HEK293 (cell line): Measurements from ENCODE around the gene IL1RAP.

Experiments used
- BCL11A ChIP-seq: fragments of 450-650 bp; formaldehyde crosslinking; IDR thresholded peaks from 2 replicates; pipeline ENCODE4 v1.5.1; 2016; ENCODE audit warnings: low read depth, missing biosample characterization, missing genetic modification characterization
- GLI2 ChIP-seq: fragments of 450-650 bp; formaldehyde crosslinking; IDR thresholded peaks from 2 replicates; pipeline ENCODE4; 2017; ENCODE audit warnings: missing biosample characterization, missing genetic modification characterization, low read depth, borderline replicate concordance
- GLI4 ChIP-seq: fragments of 450-650 bp; formaldehyde crosslinking; IDR thresholded peaks from 2 replicates; pipeline ENCODE4 v1.5.1; 2016; ENCODE audit warnings: missing biosample characterization, missing genetic modification characterization
- KLF7 ChIP-seq: fragments of 450-650 bp; formaldehyde crosslinking; IDR thresholded peaks from 2 replicates; pipeline ENCODE4 v1.5.1; 2016; ENCODE audit warnings: missing biosample characterization, missing genetic modification characterization, borderline replicate concordance
- KLF8 ChIP-seq: fragments of 450-650 bp; formaldehyde crosslinking; IDR thresholded peaks from 2 replicates; pipeline ENCODE4 v1.5.1; 2016; ENCODE audit warnings: missing biosample characterization, missing genetic modification characterization
- ZBTB21 ChIP-seq: fragments of 450-650 bp; formaldehyde crosslinking; IDR thresholded peaks from 2 replicates; pipeline ENCODE4 v1.5.1; 2017; ENCODE audit warnings: missing biosample characterization, missing genetic modification characterization
- ZFP41 ChIP-seq: fragments of 450-650 bp; formaldehyde crosslinking; IDR thresholded peaks from 2 replicates; pipeline ENCODE4 v1.5.1; 2016; ENCODE audit warnings: missing biosample characterization, missing genetic modification characterization, borderline replicate concordance
- ZNF10 ChIP-seq: fragments of 450-650 bp; formaldehyde crosslinking; IDR thresholded peaks from 2 replicates; pipeline ENCODE4 v1.5.1; 2017; ENCODE audit warnings: missing biosample characterization, missing genetic modification characterization
- ZNF157 ChIP-seq: fragments of 450-650 bp; formaldehyde crosslinking; IDR thresholded peaks from 2 replicates; pipeline ENCODE4 v1.5.1; 2016; ENCODE audit warnings: missing biosample characterization, missing genetic modification characterization
- ZNF184 ChIP-seq: fragments of 450-650 bp; IDR thresholded peaks from 2 replicates; pipeline ENCODE4 v1.5.1; 2018; ENCODE audit warnings: missing biosample characterization, mild to moderate bottlenecking, missing genetic modification characterization
- ZNF341 ChIP-seq: fragments of 450-650 bp; formaldehyde crosslinking; IDR thresholded peaks from 2 replicates; pipeline ENCODE4; 2016; ENCODE audit warnings: low read depth, missing biosample characterization, missing genetic modification characterization
- ZNF350 ChIP-seq: fragments of 450-650 bp; formaldehyde crosslinking; IDR thresholded peaks from 2 replicates; pipeline ENCODE4 v1.5.0; 2017; ENCODE audit warnings: missing biosample characterization, mild to moderate bottlenecking, missing genetic modification characterization
- ZNF366 ChIP-seq: fragments of 450-650 bp; formaldehyde crosslinking; conservative IDR thresholded peaks from 2 replicates; pipeline ENCODE4 v1.5.1; 2016; ENCODE audit warnings: missing biosample characterization, missing genetic modification characterization
- ZNF426 ChIP-seq: fragments of 450-650 bp; formaldehyde crosslinking; IDR thresholded peaks from 2 replicates; pipeline ENCODE4 v1.5.1; 2017; ENCODE audit warnings: missing biosample characterization, missing genetic modification characterization, mild to moderate bottlenecking, inconsistent platforms, moderate library complexity
- ZNF544 ChIP-seq: fragments of 450-650 bp; formaldehyde crosslinking; IDR thresholded peaks from 2 replicates; pipeline ENCODE4 v1.5.0; 2017; ENCODE audit warnings: missing biosample characterization, missing genetic modification characterization
- ZNF558 ChIP-seq: fragments of 450-650 bp; formaldehyde crosslinking; IDR thresholded peaks from 2 replicates; pipeline ENCODE4 v1.5.1; 2016; ENCODE audit warnings: missing biosample characterization, missing genetic modification characterization
- ZNF585B ChIP-seq: fragments of 450-650 bp; formaldehyde crosslinking; IDR thresholded peaks from 2 replicates; pipeline ENCODE4 v1.5.1; 2016; ENCODE audit warnings: missing biosample characterization, missing genetic modification characterization
- ZNF624 ChIP-seq: fragments of 450-650 bp; formaldehyde crosslinking; IDR thresholded peaks from 2 replicates; pipeline ENCODE4 v1.5.1; 2017; ENCODE audit warnings: missing biosample characterization, missing genetic modification characterization
- ZNF660 ChIP-seq: fragments of 450-650 bp; IDR thresholded peaks from 2 replicates; pipeline ENCODE4 v1.5.1; 2018; ENCODE audit warnings: missing biosample characterization, mild to moderate bottlenecking, missing genetic modification characterization
- ZNF768 ChIP-seq: fragments of 450-650 bp; formaldehyde crosslinking; IDR thresholded peaks from 2 replicates; pipeline ENCODE4 v1.5.1; 2018; ENCODE audit warnings: missing biosample characterization, mild to moderate bottlenecking, missing genetic modification characterization
- ZNF791 ChIP-seq: fragments of 450-650 bp; formaldehyde crosslinking; IDR thresholded peaks from 2 replicates; pipeline ENCODE4 v1.5.1; 2016; ENCODE audit warnings: missing biosample characterization, missing genetic modification characterization
- ZNF843 ChIP-seq: fragments of 450-650 bp; formaldehyde crosslinking; IDR thresholded peaks from 2 replicates; pipeline ENCODE4 v1.5.1; 2016; ENCODE audit warnings: missing biosample characterization, missing genetic modification characterization
- TF ChIP-seq, protein P1 (sequence below): fragments of 450-650 bp; formaldehyde crosslinking; IDR thresholded peaks from 2 replicates; pipeline ENCODE4 v1.5.1; 2016; ENCODE audit warnings: missing biosample characterization, missing genetic modification characterization
- TF ChIP-seq, protein P2 (sequence below): fragments of 450-650 bp; formaldehyde crosslinking; IDR thresholded peaks from 2 replicates; pipeline ENCODE4 v1.5.1; 2016; ENCODE audit warnings: missing biosample characterization, missing genetic modification characterization
- TF ChIP-seq, protein P3 (sequence below): fragments of 450-650 bp; formaldehyde crosslinking; IDR thresholded peaks from 2 replicates; pipeline ENCODE4 v1.5.1; 2016; ENCODE audit warnings: missing biosample characterization, missing genetic modification characterization
- TF ChIP-seq, protein P4 (sequence below): fragments of 450-650 bp; formaldehyde crosslinking; IDR thresholded peaks from 2 replicates; pipeline ENCODE4 v1.5.0; 2017; ENCODE audit warnings: missing biosample characterization, missing genetic modification characterization, borderline replicate concordance
- TF ChIP-seq, protein P5 (sequence below): fragments of 450-650 bp; formaldehyde crosslinking; IDR thresholded peaks from 2 replicates; pipeline ENCODE4 v1.5.1; 2016; ENCODE audit warnings: missing biosample characterization, missing genetic modification characterization
- TF ChIP-seq, protein P6 (sequence below): fragments of 450-650 bp; formaldehyde crosslinking; IDR thresholded peaks from 2 replicates; pipeline ENCODE4 v1.5.1; 2016; ENCODE audit warnings: missing biosample characterization, missing genetic modification characterization

IL1RAP gene

DNA sequence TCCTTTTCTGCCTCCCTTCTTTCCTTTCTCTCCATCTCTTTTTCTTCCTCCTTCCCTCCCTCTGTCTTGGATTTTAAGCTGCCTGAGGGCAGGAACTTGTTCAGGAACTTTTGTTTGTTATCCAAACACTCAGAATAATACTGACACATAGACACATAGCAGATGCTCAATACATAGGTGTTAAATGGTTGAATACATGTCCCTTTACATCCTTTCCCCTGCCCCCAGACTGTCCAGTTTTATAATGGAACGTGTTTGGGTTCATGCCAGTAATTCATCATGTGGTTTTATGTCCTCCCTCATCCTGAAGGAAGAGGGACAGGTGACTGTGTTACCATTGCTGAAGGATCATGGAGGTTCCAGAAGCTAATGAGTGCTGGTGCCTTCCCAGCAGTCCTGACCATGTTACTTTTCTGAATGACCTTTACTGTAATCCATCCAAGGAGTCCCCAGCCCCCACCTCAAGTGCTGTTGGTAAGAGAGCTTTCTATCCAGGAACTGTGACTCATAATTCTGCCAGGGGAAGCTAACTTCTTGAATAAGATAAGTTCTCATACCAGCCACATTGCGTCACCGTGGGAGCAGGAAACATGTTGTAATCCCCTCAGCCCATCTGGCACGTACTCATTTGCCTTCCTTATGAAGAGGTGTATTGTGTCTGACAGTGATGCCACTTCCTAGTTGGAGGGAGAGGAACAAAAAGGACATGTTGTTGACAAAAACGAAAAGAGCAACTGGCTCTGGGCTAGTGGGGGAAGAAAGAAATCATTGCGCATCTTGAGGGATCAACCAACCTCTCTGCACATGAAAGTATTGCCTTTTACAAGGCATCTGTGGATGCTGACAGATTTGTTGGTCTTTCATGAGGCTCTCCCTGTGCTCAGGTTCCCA lies 52.4 kb downstream of the IL1RAP start (continued):
- TF ChIP-seq ZNF843 (tag by site-specific recombination) (peak; percentile 67), ZBTB21 (peak; percentile 81; the same call in 1 of the 2 replicates), GLI2 (tag by site-specific recombination) (no peak), ZNF544 (tag by site-specific recombination) (no peak), BCL11A (tag by site-specific recombination) (no peak), ZNF157 (no peak), GLI4 (no peak), ZNF341 (tag by site-specific recombination) (no peak), KLF8 (peak; percentile 58; the same call in 1 of the 2 replicates), ZNF10 (tag by site-specific recombination) (no peak), ZNF366 (peak; percentile 90), ZNF426 (tag by site-specific recombination) (no peak), ZFP41 (tag by site-specific recombination) (no peak), ZNF350 (tag by site-specific recombination) (no peak), KLF7 (no peak), ZNF624 (tag by site-specific recombination) (no peak), ZNF660 (tag by site-specific recombination) (peak; percentile 85), ZNF558 (tag by site-specific recombination) (peak; percentile 47; the same call in 1 of the 2 replicates), ZNF585B (tag by site-specific recombination) (no peak), ZNF791 (tag by site-specific recombination) (no peak), ZNF184 (tag by site-specific recombination) (peak; percentile 77), ZNF768 (tag by site-specific recombination) (no peak)
- TF ChIP-seq, protein P1, sequence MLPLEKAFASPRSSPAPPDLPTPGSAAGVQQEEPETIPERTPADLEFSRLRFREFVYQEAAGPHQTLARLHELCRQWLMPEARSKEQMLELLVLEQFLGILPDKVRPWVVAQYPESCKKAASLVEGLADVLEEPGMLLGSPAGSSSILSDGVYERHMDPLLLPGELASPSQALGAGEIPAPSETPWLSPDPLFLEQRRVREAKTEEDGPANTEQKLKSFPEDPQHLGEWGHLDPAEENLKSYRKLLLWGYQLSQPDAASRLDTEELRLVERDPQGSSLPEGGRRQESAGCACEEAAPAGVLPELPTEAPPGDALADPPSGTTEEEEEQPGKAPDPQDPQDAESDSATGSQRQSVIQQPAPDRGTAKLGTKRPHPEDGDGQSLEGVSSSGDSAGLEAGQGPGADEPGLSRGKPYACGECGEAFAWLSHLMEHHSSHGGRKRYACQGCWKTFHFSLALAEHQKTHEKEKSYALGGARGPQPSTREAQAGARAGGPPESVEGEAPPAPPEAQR (tag by site-specific recombination): no peak
- TF ChIP-seq, protein P2, sequence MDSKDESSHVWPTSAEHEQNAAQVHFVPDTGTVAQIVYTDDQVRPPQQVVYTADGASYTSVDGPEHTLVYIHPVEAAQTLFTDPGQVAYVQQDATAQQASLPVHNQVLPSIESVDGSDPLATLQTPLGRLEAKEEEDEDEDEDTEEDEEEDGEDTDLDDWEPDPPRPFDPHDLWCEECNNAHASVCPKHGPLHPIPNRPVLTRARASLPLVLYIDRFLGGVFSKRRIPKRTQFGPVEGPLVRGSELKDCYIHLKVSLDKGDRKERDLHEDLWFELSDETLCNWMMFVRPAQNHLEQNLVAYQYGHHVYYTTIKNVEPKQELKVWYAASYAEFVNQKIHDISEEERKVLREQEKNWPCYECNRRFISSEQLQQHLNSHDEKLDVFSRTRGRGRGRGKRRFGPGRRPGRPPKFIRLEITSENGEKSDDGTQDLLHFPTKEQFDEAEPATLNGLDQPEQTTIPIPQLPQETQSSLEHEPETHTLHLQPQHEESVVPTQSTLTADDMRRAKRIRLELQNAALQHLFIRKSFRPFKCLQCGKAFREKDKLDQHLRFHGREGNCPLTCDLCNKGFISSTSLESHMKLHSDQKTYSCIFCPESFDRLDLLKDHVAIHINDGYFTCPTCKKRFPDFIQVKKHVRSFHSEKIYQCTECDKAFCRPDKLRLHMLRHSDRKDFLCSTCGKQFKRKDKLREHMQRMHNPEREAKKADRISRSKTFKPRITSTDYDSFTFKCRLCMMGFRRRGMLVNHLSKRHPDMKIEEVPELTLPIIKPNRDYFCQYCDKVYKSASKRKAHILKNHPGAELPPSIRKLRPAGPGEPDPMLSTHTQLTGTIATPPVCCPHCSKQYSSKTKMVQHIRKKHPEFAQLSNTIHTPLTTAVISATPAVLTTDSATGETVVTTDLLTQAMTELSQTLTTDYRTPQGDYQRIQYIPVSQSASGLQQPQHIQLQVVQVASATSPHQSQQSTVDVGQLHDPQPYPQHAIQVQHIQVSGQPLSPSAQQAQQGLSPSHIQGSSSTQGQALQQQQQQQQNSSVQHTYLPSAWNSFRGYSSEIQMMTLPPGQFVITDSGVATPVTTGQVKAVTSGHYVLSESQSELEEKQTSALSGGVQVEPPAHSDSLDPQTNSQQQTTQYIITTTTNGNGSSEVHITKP (tag by site-specific recombination): peak; percentile 59
- TF ChIP-seq, protein P3, sequence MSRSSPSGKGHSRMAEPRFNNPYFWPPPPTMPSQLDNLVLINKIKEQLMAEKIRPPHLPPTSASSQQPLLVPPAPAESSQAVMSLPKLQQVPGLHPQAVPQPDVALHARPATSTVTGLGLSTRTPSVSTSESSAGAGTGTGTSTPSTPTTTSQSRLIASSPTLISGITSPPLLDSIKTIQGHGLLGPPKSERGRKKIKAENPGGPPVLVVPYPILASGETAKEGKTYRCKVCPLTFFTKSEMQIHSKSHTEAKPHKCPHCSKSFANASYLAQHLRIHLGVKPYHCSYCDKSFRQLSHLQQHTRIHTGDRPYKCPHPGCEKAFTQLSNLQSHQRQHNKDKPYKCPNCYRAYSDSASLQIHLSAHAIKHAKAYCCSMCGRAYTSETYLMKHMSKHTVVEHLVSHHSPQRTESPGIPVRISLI (tag by site-specific recombination): peak; percentile 47; the same call in 1 of the 2 replicates
- TF ChIP-seq, protein P4, sequence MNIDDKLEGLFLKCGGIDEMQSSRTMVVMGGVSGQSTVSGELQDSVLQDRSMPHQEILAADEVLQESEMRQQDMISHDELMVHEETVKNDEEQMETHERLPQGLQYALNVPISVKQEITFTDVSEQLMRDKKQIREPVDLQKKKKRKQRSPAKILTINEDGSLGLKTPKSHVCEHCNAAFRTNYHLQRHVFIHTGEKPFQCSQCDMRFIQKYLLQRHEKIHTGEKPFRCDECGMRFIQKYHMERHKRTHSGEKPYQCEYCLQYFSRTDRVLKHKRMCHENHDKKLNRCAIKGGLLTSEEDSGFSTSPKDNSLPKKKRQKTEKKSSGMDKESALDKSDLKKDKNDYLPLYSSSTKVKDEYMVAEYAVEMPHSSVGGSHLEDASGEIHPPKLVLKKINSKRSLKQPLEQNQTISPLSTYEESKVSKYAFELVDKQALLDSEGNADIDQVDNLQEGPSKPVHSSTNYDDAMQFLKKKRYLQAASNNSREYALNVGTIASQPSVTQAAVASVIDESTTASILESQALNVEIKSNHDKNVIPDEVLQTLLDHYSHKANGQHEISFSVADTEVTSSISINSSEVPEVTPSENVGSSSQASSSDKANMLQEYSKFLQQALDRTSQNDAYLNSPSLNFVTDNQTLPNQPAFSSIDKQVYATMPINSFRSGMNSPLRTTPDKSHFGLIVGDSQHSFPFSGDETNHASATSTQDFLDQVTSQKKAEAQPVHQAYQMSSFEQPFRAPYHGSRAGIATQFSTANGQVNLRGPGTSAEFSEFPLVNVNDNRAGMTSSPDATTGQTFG: no peak
- TF ChIP-seq, protein P5, sequence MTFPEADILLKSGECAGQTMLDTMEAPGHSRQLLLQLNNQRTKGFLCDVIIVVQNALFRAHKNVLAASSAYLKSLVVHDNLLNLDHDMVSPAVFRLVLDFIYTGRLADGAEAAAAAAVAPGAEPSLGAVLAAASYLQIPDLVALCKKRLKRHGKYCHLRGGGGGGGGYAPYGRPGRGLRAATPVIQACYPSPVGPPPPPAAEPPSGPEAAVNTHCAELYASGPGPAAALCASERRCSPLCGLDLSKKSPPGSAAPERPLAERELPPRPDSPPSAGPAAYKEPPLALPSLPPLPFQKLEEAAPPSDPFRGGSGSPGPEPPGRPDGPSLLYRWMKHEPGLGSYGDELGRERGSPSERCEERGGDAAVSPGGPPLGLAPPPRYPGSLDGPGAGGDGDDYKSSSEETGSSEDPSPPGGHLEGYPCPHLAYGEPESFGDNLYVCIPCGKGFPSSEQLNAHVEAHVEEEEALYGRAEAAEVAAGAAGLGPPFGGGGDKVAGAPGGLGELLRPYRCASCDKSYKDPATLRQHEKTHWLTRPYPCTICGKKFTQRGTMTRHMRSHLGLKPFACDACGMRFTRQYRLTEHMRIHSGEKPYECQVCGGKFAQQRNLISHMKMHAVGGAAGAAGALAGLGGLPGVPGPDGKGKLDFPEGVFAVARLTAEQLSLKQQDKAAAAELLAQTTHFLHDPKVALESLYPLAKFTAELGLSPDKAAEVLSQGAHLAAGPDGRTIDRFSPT (tag by site-specific recombination): peak; percentile 78
- TF ChIP-seq, protein P6, sequence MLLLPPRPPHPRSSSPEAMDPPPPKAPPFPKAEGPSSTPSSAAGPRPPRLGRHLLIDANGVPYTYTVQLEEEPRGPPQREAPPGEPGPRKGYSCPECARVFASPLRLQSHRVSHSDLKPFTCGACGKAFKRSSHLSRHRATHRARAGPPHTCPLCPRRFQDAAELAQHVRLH (tag by site-specific recombination): no peak
